Activated CD4-positive, alpha-beta T cell treated with anti-CD3 and anti-CD28 coated beads for 36 hours (primary cell): ENCODE results near the gene EVI2B. TPM values are rescaled to one million over a fixed set of nuclear protein-coding genes. Genes with fewer than 3 reads are reported as not detected.
"Not testable (repeated sequence)": the region's sequence is repeated elsewhere in the genome, so short reads cannot be mapped to it uniquely, and the experiment has no call there.

Experiments
- ATAC-seq: fragments of 200-7000 bp; cut with Tn5 transposase; one replicate; pipeline ENCODE4 v1.10.0; 2021; ENCODE audit warnings: mild to moderate bottlenecking, moderate library complexity
- CTCF ChIA-PET: fragments of 350-600 bp; sonication (Branson Sonifier 250); formaldehyde crosslinking; loops from one replicate; lab custom pipeline; 2021; ENCODE audit warnings: antibody characterized with exemption; lab: Charles Lee
- POLR2A ChIA-PET: fragments of 350-600 bp; sonication (Branson Sonifier 250); formaldehyde crosslinking; loops from one replicate; lab custom pipeline; 2021; ENCODE audit warnings: antibody characterized with exemption, inconsistent platforms; lab: Charles Lee
- DNase-seq: peaks from one replicate; pipeline ENCODE4 v3.0.0-alpha.2; 2020
- H3K27ac Mint-ChIP-seq: one replicate; pipeline ENCODE4 v1.8.0; 2021; ENCODE audit warnings: mixed read lengths
- H3K27me3 Mint-ChIP-seq: one replicate; pipeline ENCODE4 v1.8.0; 2021; ENCODE audit warnings: mixed read lengths
- H3K36me3 Mint-ChIP-seq: one replicate; pipeline ENCODE4 v1.8.0; 2021; ENCODE audit warnings: low read depth, mixed read lengths
- H3K4me1 Mint-ChIP-seq: one replicate; pipeline ENCODE4 v1.8.0; 2021; ENCODE audit warnings: mixed read lengths
- H3K4me3 Mint-ChIP-seq: one replicate; pipeline ENCODE4 v1.8.0; 2021; ENCODE audit warnings: mild to moderate bottlenecking, moderate library complexity, mixed read lengths
- H3K9me3 Mint-ChIP-seq: one replicate; pipeline ENCODE4 v1.8.0; 2021; ENCODE audit warnings: low read depth, mixed read lengths
- intact Hi-C, 2 experiments: fragments of 100-400 bp; cut with DNase I in 1 of 2; cut with micrococcal nuclease in 1 of 2; formaldehyde crosslinking; loops; one replicate each; pipeline versions ENCODE4 v1.14.2 to v1.15.1; 2022 to 2024; cut with DNase I, micrococcal nuclease
- total RNA-seq, 2 experiments: library from RNA; stranded (reverse); gene quantifications; one replicate each; pipeline ENCODE4 v1.2.3, GENCODE V29; 2021

The EVI2B gene
- total RNA-seq, 2 experiments from 2014 or later: 10.3 to 14.8 TPM

- H3K27ac Mint-ChIP-seq: no peak overlapping the region
- DNase-seq (no peak), ATAC-seq (no peak)
- intact Hi-C loops: no loop called here
- no peaks in the 10 kb centered on the region for H3K27me3 Mint-ChIP-seq
- no peak overlapping the region for H3K4me3 Mint-ChIP-seq
- peaks cover 2% of the 10 kb centered on the region for H3K36me3 Mint-ChIP-seq
- H3K9me3 Mint-ChIP-seq: no peaks in the 10 kb centered on the region
- ChIA-PET POLR2A (no interaction called here), CTCF (no interaction called here)
- no peaks in the 10 kb centered on the region for H3K4me1 Mint-ChIP-seq
Observed at GRCh38 chr17:31272803-31273202, 41.1 kb downstream of the EVI2B start.

GRCh38 chr17:31272236-31272635 is 41.6 kb downstream of the EVI2B start:
- H3K9me3 Mint-ChIP-seq: no peaks in the 10 kb centered on the region
- H3K27ac Mint-ChIP-seq: no peak overlapping the region
- CTCF ChIA-PET: no interaction called here
- intact Hi-C loops: no loop called here
- POLR2A ChIA-PET: no interaction called here
- no peak overlapping the region for H3K4me3 Mint-ChIP-seq
- H3K4me1 Mint-ChIP-seq: no peaks in the 10 kb centered on the region
- ATAC-seq (no peak), DNase-seq (no peak)
- H3K27me3 Mint-ChIP-seq: no peaks in the 10 kb centered on the region
- H3K36me3 Mint-ChIP-seq: peaks cover 2% of the 10 kb centered on the region

DNA sequence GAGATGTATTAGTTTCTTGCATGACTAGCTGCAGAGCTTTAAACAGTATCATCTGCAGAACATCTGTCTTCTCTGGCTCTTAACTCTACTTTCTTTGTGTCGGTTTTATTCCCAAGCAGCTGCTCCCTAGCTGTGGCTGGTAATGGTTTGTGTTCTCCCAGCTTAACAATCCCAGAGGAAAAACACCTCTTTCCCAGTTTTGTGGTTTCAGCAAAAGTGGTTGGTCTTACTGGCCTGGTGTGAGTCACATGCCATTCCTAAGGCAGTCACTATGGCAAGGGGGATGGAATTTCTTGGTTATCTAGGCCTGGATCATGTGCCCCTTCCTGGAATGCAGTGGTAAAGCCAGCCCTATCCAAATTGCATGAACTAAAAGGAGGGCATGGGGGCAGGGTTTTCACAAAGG is 44.3 kb downstream of the EVI2B start:
- POLR2A ChIA-PET: no interaction called here
- H3K9me3 Mint-ChIP-seq: no peaks in the 10 kb centered on the region

DNA sequence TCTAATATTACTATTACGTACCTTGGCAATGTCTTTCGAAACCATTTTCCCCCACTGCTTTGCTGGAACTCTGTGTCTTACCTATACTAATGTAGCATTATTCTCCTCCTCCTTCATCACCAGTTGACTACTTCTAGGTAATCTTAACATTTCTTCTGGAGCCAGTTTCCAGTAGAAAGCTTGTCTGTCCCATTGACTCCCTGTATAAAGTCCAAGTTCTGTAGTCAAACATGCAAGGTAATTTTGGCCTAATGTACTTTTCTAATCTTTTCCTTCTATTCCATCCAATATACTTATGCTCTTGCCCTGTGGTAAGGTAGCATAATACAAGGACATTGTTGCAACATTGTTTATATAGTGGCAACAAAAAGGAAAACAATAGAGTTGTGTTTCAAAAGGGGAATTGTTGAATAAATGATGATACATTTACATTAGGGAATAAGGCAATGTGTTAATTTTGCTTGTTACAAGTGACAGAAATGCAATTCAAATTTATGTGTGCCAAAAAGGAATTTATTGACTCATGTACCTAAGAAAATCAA is 44.7 kb downstream of the EVI2B start:
- Mint-ChIP-seq H3K4me3 (no peak overlapping the region), H3K4me1 (no peaks in the 10 kb centered on the region), H3K27me3 (no peaks in the 10 kb centered on the region), H3K27ac (no peak overlapping the region), H3K36me3 (peaks cover 5% of the 10 kb centered on the region), H3K9me3 (no peaks in the 10 kb centered on the region)
- ChIA-PET CTCF (interaction anchor here (0.8 to 1.1 kb wide), 2 partner anchors 104 to 328 kb away, joined by 3 read pairs; no protein-coding TSS in a partner anchor), POLR2A (no interaction called here)
- DNase-seq (no peak), ATAC-seq (no peak)
- intact Hi-C loops: no loop called here

More for the DNA sequence above, 44.3 kb downstream of the EVI2B start:
- H3K27ac Mint-ChIP-seq: no peak overlapping the region
- H3K4me1 Mint-ChIP-seq: no peaks in the 10 kb centered on the region
- no peak overlapping the region for H3K4me3 Mint-ChIP-seq
- CTCF ChIA-PET: interaction anchor here (0.8 to 1.1 kb wide), 2 partner anchors 103 to 328 kb away, joined by 3 read pairs; no protein-coding TSS in a partner anchor
- ATAC-seq (no peak), DNase-seq (no peak)
- peaks cover 5% of the 10 kb centered on the region for H3K36me3 Mint-ChIP-seq
- no peaks in the 10 kb centered on the region for H3K27me3 Mint-ChIP-seq
- intact Hi-C loops: no loop called here

- intact Hi-C loops: loop anchor here (1.0 kb wide), 1 partner anchor 107 kb away; no protein-coding TSS in a partner anchor
- Mint-ChIP-seq H3K36me3 (peaks cover 7% of the 10 kb centered on the region), H3K4me3 (no peak overlapping the region), H3K27me3 (no peaks in the 10 kb centered on the region), H3K4me1 (no peaks in the 10 kb centered on the region), H3K9me3 (no peaks in the 10 kb centered on the region), H3K27ac (no peak overlapping the region)
- ATAC-seq (no peak), DNase-seq (no peak)
- POLR2A ChIA-PET: no interaction called here
- CTCF ChIA-PET: interaction anchor here (1.0 to 1.6 kb wide), 4 partner anchors 13 to 105 kb away, joined by 3 to 5 read pairs (median 4); no protein-coding TSS in a partner anchor
Observed at GRCh38 chr17:31266042-31266441, 47.8 kb downstream of the EVI2B start.

DNA sequence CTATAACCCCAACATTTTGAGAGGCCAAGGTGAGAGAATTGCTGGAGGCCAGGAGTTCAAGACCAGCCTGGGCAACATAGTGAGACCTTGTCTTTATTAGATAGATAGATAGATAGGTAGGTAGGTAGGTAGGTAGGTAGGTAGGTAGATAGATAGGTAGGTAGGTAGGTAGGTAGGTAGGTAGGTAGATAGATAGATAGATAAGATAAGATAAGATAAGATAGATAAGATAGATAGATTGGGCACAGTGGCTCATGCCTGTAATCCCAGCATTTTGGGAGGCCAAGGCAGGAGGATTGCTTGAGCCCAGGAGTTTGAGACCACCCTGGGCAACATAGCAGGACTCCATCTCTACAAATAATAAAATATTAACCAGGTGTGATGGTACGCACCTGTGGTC is 50.9 kb downstream of the EVI2B start:
- H3K27ac Mint-ChIP-seq, DNase-seq, H3K27me3 Mint-ChIP-seq, H3K4me3 Mint-ChIP-seq, H3K36me3 Mint-ChIP-seq, intact Hi-C loops, POLR2A ChIA-PET, H3K9me3 Mint-ChIP-seq, ATAC-seq, H3K4me1 Mint-ChIP-seq: not testable (repeated sequence)
- CTCF ChIA-PET: interaction anchor here (2.2 kb wide), 1 partner anchor 8 kb away, joined by 6 read pairs; no protein-coding TSS in a partner anchor

- DNase-seq (no peak), ATAC-seq (no peak)
- H3K36me3 Mint-ChIP-seq: peaks cover 5% of the 10 kb centered on the region
- H3K9me3 Mint-ChIP-seq: no peaks in the 10 kb centered on the region
- no peaks in the 10 kb centered on the region for H3K4me1 Mint-ChIP-seq
- no peaks in the 10 kb centered on the region for H3K27me3 Mint-ChIP-seq
- ChIA-PET POLR2A (no interaction called here), CTCF (no interaction called here)
- intact Hi-C loops: no loop called here
- no peak overlapping the region for H3K27ac Mint-ChIP-seq
- no peak overlapping the region for H3K4me3 Mint-ChIP-seq
Observed at GRCh38 chr17:31261601-31262000, 52.3 kb downstream of the EVI2B start.

DNA sequence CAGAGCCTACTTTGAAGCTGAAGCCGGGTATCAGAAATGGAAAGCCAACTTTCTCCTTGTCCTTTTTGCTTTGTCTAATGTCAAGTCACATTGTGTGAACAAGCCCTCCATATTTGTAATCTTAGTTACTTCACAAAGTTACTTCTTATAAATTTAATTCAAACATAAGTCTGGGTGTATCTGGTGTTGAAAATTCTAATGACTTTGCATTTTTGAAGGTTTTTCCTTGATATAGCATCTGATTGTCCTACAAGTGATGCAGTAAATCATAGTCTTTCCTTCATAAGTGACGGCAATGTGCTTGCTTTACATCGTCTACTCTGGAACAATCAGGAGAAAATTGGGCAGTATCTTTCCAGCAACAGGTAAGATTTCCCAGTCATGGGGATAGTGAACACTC is 53.7 kb downstream of the EVI2B start:
- Mint-ChIP-seq H3K27me3 (no peaks in the 10 kb centered on the region), H3K27ac (no peak overlapping the region), H3K36me3 (peaks cover 1% of the 10 kb centered on the region), H3K4me1 (no peaks in the 10 kb centered on the region), H3K4me3 (no peak overlapping the region), H3K9me3 (no peaks in the 10 kb centered on the region)
- POLR2A ChIA-PET: no interaction called here
- intact Hi-C loops: no loop called here
- CTCF ChIA-PET: no interaction called here
- no peak for ATAC-seq
- DNase-seq: no peak

DNA sequence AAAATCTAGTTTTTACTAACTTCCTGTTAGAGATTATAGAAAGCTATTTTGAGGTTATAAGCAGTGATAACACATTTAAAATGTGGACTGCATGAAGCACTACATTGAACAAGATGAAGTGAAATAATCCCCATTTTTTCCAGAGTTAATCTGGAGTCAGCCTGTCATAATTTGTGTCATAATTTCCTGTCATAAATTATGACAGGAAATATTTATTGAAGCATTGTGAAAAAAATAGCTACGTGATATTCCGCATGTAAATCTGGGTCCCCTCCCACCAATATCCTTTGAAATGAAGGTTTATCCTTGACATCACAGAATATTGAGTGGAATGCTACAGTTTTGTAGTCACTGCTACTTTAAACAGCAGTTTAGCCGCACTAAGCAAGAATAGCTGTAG is 56.9 kb downstream of the EVI2B start:
- peaks cover 1% of the 10 kb centered on the region for H3K36me3 Mint-ChIP-seq
- no peak overlapping the region for H3K27ac Mint-ChIP-seq
- ATAC-seq: no peak
- H3K9me3 Mint-ChIP-seq: no peaks in the 10 kb centered on the region
- ChIA-PET POLR2A (interaction anchor here (0.6 kb wide), 1 partner anchor 568 kb away, joined by 6 read pairs; no protein-coding TSS in a partner anchor), CTCF (interaction anchor here (1.1 to 1.4 kb wide), 2 partner anchors 42 to 54 kb away, joined by 3 to 5 read pairs; no protein-coding TSS in a partner anchor)
- no peak overlapping the region for H3K4me3 Mint-ChIP-seq
- no peaks in the 10 kb centered on the region for H3K27me3 Mint-ChIP-seq
- H3K4me1 Mint-ChIP-seq: no peaks in the 10 kb centered on the region
- DNase-seq: no peak
- intact Hi-C loops: no loop called here

GRCh38 chr17:31254654-31255053 is 59.2 kb downstream of the EVI2B start:
- DNase-seq (no peak), ATAC-seq (no peak)
- POLR2A ChIA-PET: no interaction called here
- no peak overlapping the region for H3K27ac Mint-ChIP-seq
- peaks cover 1% of the 10 kb centered on the region for H3K36me3 Mint-ChIP-seq
- no peaks in the 10 kb centered on the region for H3K9me3 Mint-ChIP-seq
- no peaks in the 10 kb centered on the region for H3K4me1 Mint-ChIP-seq
- H3K4me3 Mint-ChIP-seq: no peak overlapping the region
- no peaks in the 10 kb centered on the region for H3K27me3 Mint-ChIP-seq
- intact Hi-C loops: no loop called here
- CTCF ChIA-PET: interaction anchor here (1.4 to 1.9 kb wide), 2 partner anchors 10 to 12 kb away, joined by 3 to 6 read pairs; no protein-coding TSS in a partner anchor
